ENCODE results near the gene CDK5R1.

GRCh38 chr17:32492264-32492589, 5.4 kb downstream of the CDK5R1 start:
- TF ChIP-seq CTCF (IDR thresholded peaks at IDR 0.05) (no peak), POLR2A (IDR thresholded peaks at IDR 0.05) (no peak)

All from body of pancreas (tissue), 4 donors.